Mucosa of rectum (tissue), 2 donors: ENCODE results near the gene CCT7.

Experiments
- H3K27ac ChIP-seq, 2 donors: one replicate each; pipeline ENCODE4 v1.7.0; 2013; ENCODE audit warnings: inconsistent platforms in 2 of 2, low read depth in 2 of 2, low read length in 2 of 2
- H3K27me3 ChIP-seq, 2 donors: one replicate each; pipeline ENCODE4 v1.7.0; 2013; ENCODE audit warnings: low read length in 2 of 2; ENCODE audit not compliant: control insufficient read depth in 2 of 2, insufficient read depth in 2 of 2
- H3K36me3 ChIP-seq, 2 donors: one replicate each; pipeline ENCODE4 v1.7.0; 2013; ENCODE audit warnings: low read length in 2 of 2; ENCODE audit not compliant: control insufficient read depth in 2 of 2, insufficient read depth in 2 of 2
- H3K4me1 ChIP-seq, 2 donors: one replicate each; pipeline ENCODE4 v1.7.0; 2013; ENCODE audit warnings: low read length in 2 of 2, mild to moderate bottlenecking in 1 of 2; ENCODE audit not compliant: control insufficient read depth in 2 of 2, insufficient read depth in 2 of 2
- H3K4me3 ChIP-seq, 2 donors: one replicate each; pipeline ENCODE4 v1.7.0; 2013; ENCODE audit warnings: low read length in 2 of 2
- H3K9ac ChIP-seq, 2 donors: one replicate each; pipeline ENCODE4 v1.7.0; 2013; ENCODE audit warnings: low read length in 2 of 2, low read depth in 1 of 2, mild to moderate bottlenecking in 1 of 2
- H3K9me3 ChIP-seq, 2 donors: one replicate each; pipeline ENCODE4 v1.7.0; 2013; ENCODE audit warnings: low read length in 2 of 2; ENCODE audit not compliant: control insufficient read depth in 2 of 2
- donor health status: healthy.
- donor health status: Normal muscosa, but diverticular disease.

The CCT7 gene

GRCh38 chr2:73210019-73210418 lies 24.1 kb upstream of the CCT7 start:
- no peaks in the 10 kb centered on the region for H3K36me3 ChIP-seq
- H3K9ac ChIP-seq, result no peak overlapping the region
- H3K4me1 ChIP-seq, result peaks cover 6 to 20% of the 10 kb centered on the region in 2 donors
- H3K9me3 ChIP-seq, result no peaks in the 10 kb centered on the region
- peaks cover 0 to 2% of the 10 kb centered on the region in 2 donors for H3K27me3 ChIP-seq
- H3K4me3 ChIP-seq, result no peak overlapping the region
- H3K27ac ChIP-seq, result no peak overlapping the region

- no peak overlapping the region for H3K27ac ChIP-seq
Observed at GRCh38 chr2:73210696-73211095, 23.4 kb upstream of the CCT7 start.

DNA sequence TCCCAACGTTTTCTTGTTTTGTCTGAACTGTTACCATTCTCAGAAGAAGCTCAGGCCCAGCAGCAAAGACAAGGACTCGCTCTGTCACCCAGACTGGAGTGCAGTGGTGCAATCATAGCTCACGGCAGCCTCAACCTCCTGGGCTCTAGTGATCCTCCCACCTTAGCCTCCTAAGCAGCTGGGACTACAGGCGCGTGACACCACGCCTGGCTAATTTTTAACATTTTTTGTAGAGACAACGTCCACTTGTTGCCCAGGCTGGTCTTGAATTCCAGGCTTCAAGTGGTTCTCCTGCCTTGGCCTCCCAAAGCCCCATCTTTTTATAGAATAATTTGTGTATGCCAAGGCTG lies 22.0 kb upstream of the CCT7 start:
- H3K36me3 ChIP-seq, result no peaks in the 10 kb centered on the region
- no peaks in the 10 kb centered on the region for H3K9me3 ChIP-seq
- no peak overlapping the region for H3K9ac ChIP-seq
- peaks cover 6 to 20% of the 10 kb centered on the region in 2 donors for H3K4me1 ChIP-seq
- no peak overlapping the region for H3K4me3 ChIP-seq
- no peaks in the 10 kb centered on the region for H3K27me3 ChIP-seq
- no peak overlapping the region for H3K27ac ChIP-seq

More at GRCh38 chr2:73210696-73211095, 23.4 kb upstream of the CCT7 start:
- Histone ChIP-seq H3K9me3 (no peaks in the 10 kb centered on the region), H3K27me3 (no peaks in the 10 kb centered on the region), H3K36me3 (no peaks in the 10 kb centered on the region), H3K9ac (no peak overlapping the region), H3K4me1 (peaks cover 6 to 20% of the 10 kb centered on the region in 2 donors), H3K4me3 (no peak overlapping the region)

DNA sequence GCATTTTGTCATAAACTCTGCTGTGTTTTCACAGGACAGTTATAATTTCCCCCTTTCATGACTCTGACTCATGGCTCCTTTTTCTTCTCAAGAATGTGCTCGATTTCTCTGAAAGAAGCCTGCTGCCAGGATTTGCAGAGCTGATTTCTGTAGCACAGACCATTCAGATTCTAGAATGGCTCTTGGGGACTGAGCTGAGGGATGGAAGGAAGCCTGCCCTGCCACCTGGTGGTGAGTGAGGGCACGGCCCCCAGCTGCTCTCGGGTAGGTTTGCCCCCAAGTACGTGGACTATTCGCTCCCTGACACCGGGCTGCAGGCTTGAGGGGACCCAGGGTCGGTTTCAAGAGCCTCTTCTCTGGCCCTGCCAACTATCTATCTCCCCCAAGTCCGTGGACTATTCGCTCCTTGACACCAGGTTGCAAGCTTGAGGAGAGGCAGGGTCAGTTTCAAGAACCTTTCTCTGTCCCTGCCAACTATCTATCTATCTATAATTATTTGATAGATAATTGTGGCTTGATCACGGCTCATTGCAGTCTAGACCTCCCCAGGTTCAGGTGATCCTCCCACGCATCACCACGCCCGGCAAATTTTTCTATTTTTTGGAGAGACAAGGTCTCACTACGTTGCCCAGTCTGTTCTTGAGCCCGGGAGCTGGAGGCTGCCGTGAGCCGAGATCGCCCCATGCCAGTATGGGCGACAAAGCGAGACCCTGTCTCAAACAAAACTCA lies 21.5 kb upstream of the CCT7 start:
- Histone ChIP-seq H3K9me3 (no peaks in the 10 kb centered on the region), H3K27me3 (no peaks in the 10 kb centered on the region), H3K4me1 (peaks cover 6 to 20% of the 10 kb centered on the region in 2 donors), H3K36me3 (no peaks in the 10 kb centered on the region), H3K27ac (no peak overlapping the region), H3K4me3 (no peak overlapping the region), H3K9ac (no peak overlapping the region)

DNA sequence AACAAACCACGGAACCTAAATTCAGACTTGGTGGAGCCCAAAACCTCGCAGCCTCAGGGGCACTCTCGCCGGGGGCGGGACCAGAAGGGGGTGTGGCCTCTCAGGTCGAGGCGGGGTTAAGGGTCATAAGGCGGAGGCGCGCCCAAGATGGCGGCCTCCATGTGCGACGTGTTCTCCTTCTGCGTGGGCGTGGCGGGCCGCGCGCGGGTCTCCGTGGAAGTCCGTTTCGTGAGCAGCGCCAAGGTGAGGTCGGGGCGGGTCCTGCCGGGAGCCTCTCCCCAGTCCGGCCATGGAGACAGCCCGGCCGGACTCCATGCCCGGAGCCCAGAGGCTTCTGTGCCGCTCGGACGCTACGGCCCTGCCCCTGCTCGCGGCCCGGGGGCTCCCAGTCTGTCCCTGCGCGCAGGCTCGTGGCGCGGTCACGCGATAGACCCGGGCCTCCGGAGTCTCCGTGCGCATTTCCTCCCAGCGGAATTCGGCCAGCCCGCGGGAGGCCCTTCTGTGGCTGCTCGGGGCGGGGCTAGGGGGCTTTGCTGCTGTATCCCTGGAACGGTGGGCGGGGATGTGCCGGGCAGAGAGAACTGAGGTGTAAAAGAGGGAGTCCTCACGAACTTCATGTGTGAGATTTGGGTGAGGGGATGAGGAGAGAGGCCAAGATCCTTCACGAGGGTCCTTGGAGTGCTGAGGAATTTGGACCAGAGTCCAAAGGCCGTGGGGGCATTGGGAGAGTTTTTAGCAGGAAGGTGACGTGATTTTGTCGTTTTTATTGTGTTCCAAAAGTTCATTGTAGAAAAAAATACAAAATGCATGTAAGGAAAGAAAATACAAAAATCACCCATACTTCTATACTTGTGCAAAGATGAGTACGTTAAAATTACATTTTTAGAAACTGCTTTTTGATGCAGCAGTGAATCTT lies 19.7 kb upstream of the CCT7 start, which contains the start of gene SMYD5:
Gene SMYD5, plus strand, starts transcription at position 126 of the 916 bp plus-strand sequence. Its CDS starts 22 bp downstream, at position 148.
- Histone ChIP-seq H3K9me3 (no peaks in the 10 kb centered on the region), H3K4me3 (peak within 1 kb of the TSS; percentile 86 to 90), H3K27ac (peak within 1 kb of the TSS; percentile 37 to 58), H3K36me3 (peaks cover 0 to 4% of the 10 kb centered on the region in 2 donors), H3K4me1 (peaks cover 6 to 20% of the 10 kb centered on the region in 2 donors), H3K27me3 (no peaks in the 10 kb centered on the region), H3K9ac (peak within 1 kb of the TSS; percentile 52 to 67)

DNA sequence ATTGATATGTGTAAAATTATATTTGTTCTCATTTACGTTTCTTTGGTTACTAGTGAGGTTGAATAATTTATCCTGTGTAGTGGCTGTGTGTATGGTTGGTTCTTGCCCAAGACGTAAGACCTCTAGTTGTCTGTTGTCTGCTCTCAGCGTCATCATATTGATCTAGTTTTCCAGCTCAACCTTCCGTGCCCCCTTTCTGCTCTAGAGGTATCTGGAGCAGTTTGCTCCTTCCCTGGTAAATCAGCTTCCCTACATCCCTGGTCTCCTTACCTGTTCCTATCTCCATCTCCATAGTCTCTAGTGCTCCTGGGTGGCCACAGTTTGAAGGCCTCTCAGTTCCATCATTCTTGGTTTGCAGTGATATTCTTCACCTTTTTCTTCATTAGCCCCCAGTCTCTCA lies 18.9 kb upstream of the CCT7 start:
- Histone ChIP-seq H3K4me3 (peak overlapping the region in 1 of 2 donors; percentile 86), H3K4me1 (peaks cover 6 to 20% of the 10 kb centered on the region in 2 donors), H3K27ac (no peak overlapping the region)

GRCh38 chr2:73217160-73217559 lies 16.9 kb upstream of the CCT7 start:
- Histone ChIP-seq H3K36me3 (peaks cover 2 to 25% of the 10 kb centered on the region in 2 donors), H3K27me3 (no peaks in the 10 kb centered on the region), H3K4me1 (peaks cover 6 to 20% of the 10 kb centered on the region in 2 donors), H3K9me3 (no peaks in the 10 kb centered on the region), H3K4me3 (no peak overlapping the region), H3K27ac (no peak overlapping the region), H3K9ac (no peak overlapping the region)

More for the DNA sequence above, 18.9 kb upstream of the CCT7 start:
- no peak overlapping the region for H3K9ac ChIP-seq
- peaks cover 0 to 10% of the 10 kb centered on the region in 2 donors for H3K36me3 ChIP-seq
- no peaks in the 10 kb centered on the region for H3K9me3 ChIP-seq
- no peaks in the 10 kb centered on the region for H3K27me3 ChIP-seq

DNA sequence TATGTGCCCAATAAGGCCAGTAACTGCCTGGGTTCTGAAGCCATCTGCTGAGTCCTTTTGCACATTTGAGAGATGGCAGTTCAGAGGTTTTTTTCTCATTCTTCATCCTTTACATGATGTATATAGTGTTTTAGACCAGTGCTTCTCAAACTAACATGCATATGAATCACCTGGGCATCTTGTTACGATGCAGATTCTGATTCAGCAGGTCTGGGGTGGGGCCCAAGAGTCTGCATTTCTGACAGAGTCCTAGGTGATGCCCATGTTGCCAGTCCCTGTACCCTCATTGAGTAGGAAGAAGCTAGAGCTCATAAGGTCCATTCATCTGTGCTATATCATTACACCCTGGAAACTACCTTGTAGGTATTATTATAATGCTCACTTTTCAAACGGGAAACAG lies 16.3 kb upstream of the CCT7 start:
- Histone ChIP-seq H3K27ac (no peak overlapping the region), H3K9me3 (no peaks in the 10 kb centered on the region), H3K4me3 (no peak overlapping the region), H3K4me1 (peaks cover 6 to 14% of the 10 kb centered on the region in 2 donors), H3K27me3 (no peaks in the 10 kb centered on the region), H3K36me3 (peaks cover 5 to 32% of the 10 kb centered on the region in 2 donors), H3K9ac (no peak overlapping the region)

DNA sequence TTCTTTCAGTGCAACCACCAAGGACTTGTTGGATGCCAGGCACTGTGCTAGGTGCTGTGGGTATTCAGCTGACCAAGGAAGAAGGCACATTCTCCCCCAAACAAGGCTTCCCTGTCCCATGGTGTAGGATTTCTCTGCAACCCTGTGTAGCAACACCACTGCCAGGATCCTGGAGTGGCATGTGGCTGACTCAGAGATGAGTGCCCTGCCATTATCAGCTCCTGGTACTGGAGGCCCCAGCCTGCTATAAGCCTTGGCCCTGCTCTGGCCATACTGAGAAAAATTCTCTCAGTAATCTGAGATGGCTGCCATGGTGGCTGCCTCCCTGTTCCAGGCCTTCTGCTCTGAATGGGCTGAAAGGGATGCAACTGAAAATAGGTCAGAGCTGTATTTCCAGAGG lies 15.8 kb upstream of the CCT7 start:
- H3K36me3 ChIP-seq, result peaks cover 7 to 36% of the 10 kb centered on the region in 2 donors
- H3K27ac ChIP-seq, result no peak overlapping the region
- H3K4me3 ChIP-seq, result no peak overlapping the region
- H3K9me3 ChIP-seq, result no peaks in the 10 kb centered on the region
- no peaks in the 10 kb centered on the region for H3K27me3 ChIP-seq
- H3K9ac ChIP-seq, result no peak overlapping the region
- peaks cover 6 to 14% of the 10 kb centered on the region in 2 donors for H3K4me1 ChIP-seq

- Histone ChIP-seq H3K36me3 (peaks cover 28 to 74% of the 10 kb centered on the region in 2 donors), H3K4me3 (no peak overlapping the region), H3K9ac (no peak overlapping the region), H3K4me1 (no peaks in the 10 kb centered on the region), H3K27me3 (no peaks in the 10 kb centered on the region), H3K27ac (no peak overlapping the region), H3K9me3 (no peaks in the 10 kb centered on the region)
Observed at GRCh38 chr2:73223821-73224220, 10.3 kb upstream of the CCT7 start.
